Esophagus muscularis mucosa (tissue), 4 donors: ENCODE results near the gene MTLN. TPM values are rescaled to one million over a fixed set of nuclear protein-coding genes. Genes with fewer than 3 reads are reported as not detected.

Source experiments
- DNase-seq: peaks from one replicate; pipeline ENCODE4 v3.0.0-alpha.2; 2017; ENCODE audit errors: extremely low spot score
- H3K27ac ChIP-seq, 4 donors: fragments of 200-600 bp; sonication (generic); replicated peaks in 1 of 4; 1 replicate in 3 of 4; 2 replicates in 1 of 4; pipeline ENCODE4 v1.5.1; 2016 to 2019; ENCODE audit warnings: mild to moderate bottlenecking in 1 of 4
- H3K27me3 ChIP-seq, 4 donors: fragments of 200-600 bp; sonication (generic); one replicate each; pipeline versions ENCODE4 v1.5.1 to v1.6.0; 2016 to 2019
- H3K36me3 ChIP-seq, 4 donors: fragments of 200-600 bp; sonication (generic); one replicate each; pipeline ENCODE4 v1.5.1; 2016 to 2019
- H3K4me1 ChIP-seq, 4 donors: fragments of 200-600 bp; sonication (generic); one replicate each; pipeline ENCODE4 v1.5.1; 2016 to 2019
- H3K4me3 ChIP-seq, 4 donors: fragments of 200-600 bp; sonication (generic); 1 replicate in 2 of 4; 2 replicates in 2 of 4; pipeline ENCODE4 v1.5.1; 2016 to 2019; ENCODE audit warnings: mild to moderate bottlenecking in 4 of 4, moderate library complexity in 1 of 4
- H3K9me3 ChIP-seq, 4 donors: fragments of 200-600 bp; sonication (generic); 1 replicate in 3 of 4; 2 replicates in 1 of 4; pipeline ENCODE4 v1.5.1; 2016 to 2019
- CTCF ChIP-seq, 3 experiments: fragments of 200-600 bp in 2 of 3; fragments of 450-650 bp in 1 of 3; sonication (generic) in 2 of 3; IDR thresholded peaks; one replicate each; pipeline ENCODE4 v1.5.1; 2017 to 2019; ENCODE audit warnings: antibody characterized with exemption in 3 of 3, mild to moderate bottlenecking in 2 of 3, moderate library complexity in 1 of 3
- EP300 ChIP-seq: sonication (generic); formaldehyde crosslinking; IDR thresholded peaks from one replicate; pipeline ENCODE4 v1.6.1; 2017; ENCODE audit warnings: antibody characterized with exemption
- POLR2A ChIP-seq: fragments of 450-650 bp; IDR thresholded peaks from one replicate; pipeline ENCODE4 v1.6.1; 2017; ENCODE audit warnings: antibody characterized with exemption, moderate library complexity, mild to moderate bottlenecking, low read depth
- POLR2AphosphoS5 ChIP-seq, 2 donors: sonication (generic); formaldehyde crosslinking; IDR thresholded peaks; one replicate each; pipeline ENCODE4 v1.6.1; 2017; ENCODE audit warnings: antibody characterized with exemption in 2 of 2
- WGBS: methylation state at CpG from one replicate; pipeline ENCODE4 v1.1.5; 2018; 5-methylcytosine and 5-hydroxymethylcytosine counted together
- intact Hi-C: fragments of 100-400 bp; cut with DNase I; formaldehyde crosslinking; loops from one replicate; pipeline ENCODE4 v1.15.1; 2023
- total RNA-seq, 4 donors: library from RNA; depleted of rRNA; stranded (reverse); fragments of >200 nt; gene quantifications; one replicate each; pipeline versions ENCODE4 v1.1.0 to v1.2.1, GENCODE V29; 2016

Gene MTLN
- total RNA-seq, 4 donors from 2014 or later, result 78.2 to 186 (median 136) TPM

DNA sequence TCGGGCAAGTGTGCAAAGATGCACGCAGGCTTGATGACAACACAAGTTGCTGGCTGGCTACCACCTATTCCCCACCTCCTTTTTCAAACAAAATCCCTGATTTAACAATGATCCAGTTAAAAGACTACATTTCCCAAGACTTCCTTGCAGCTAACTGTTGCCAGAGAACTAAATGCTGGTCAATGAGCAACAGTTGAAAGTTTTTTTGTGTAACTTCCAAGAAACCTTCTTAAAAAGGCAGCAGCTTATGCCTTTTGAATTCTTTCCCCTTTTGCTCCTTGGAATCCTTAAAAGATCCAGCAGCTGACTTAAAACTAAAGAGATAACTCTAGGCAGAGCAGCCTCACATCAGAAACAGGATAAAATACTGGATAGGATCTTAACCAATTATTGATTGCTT, 46.1 kb downstream of the MTLN start:
- intact Hi-C loops, result no loop called here
- TF ChIP-seq POLR2A (no peak), POLR2AphosphoS5 (IDR thresholded peaks at IDR 0.05) (no peak), CTCF (IDR thresholded peaks at IDR 0.05) (no peak), EP300 (no peak)
- H3K4me3 ChIP-seq, result no peak overlapping the region
- WGBS, result 90% methylated on average over 2 of the region's 2 CpGs
- no peaks in the 10 kb centered on the region for H3K27me3 ChIP-seq
- no peaks in the 10 kb centered on the region for H3K9me3 ChIP-seq
- no peak for DNase-seq
- peaks cover 0 to 23% (median 10%) of the 10 kb centered on the region in 4 donors for H3K36me3 ChIP-seq
- no peaks in the 10 kb centered on the region for H3K4me1 ChIP-seq
- H3K27ac ChIP-seq, result no peak overlapping the region

Other genes with a start within 250 kb of the MTLN start
- 10 to 100 TPM in 3 of 4 donors, 1 to 10 TPM in 1; 5.0 to 20.4 (median 18.1) TPM for gene MALL, start 96.7 kb downstream of the MTLN start, total RNA-seq
- gene NPHP1, start 7.5 kb downstream of the MTLN start, total RNA-seq, result 1 to 10 TPM; 6.3 to 9.7 (median 7.3) TPM